ENCODE measurements around the gene FURIN.

DNA sequence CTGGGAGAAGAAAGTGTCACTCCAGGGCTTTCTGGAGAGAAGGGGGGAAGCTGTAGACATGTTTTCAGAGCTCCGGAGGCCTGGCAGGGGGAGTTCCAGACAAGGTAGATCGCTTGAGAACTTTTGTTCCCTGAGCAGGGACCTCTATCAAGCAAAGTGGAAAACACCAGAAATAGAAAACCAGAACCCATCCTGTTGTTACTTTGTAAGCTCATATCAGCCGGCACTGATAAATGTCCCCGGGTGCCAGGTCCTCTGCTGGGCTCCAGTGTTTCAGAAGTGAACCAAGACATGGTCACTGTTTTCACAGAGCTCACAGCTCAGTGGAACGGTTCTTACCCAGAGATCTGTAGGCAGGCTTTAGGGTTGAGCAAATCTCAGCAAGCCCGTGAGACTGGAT, 50.4 kb downstream of the FURIN start:
- no peak for TF ChIP-seq YY1 (IDR thresholded peaks at IDR 0.05; ENCODE audit: insufficient read depth, insufficient read length)
- TF ChIP-seq SUZ12 (IDR thresholded peaks at IDR 0.05; ENCODE audit: extremely low read depth, insufficient read depth, insufficient read length) = no peak
- no peak for TF ChIP-seq ZNF274 (IDR thresholded peaks at IDR 0.05; ENCODE audit: low read depth, low read length)

Data from NT2/D1 (cell line).